GM18508 (cell line): ENCODE data around the gene PSMD1.

Source experiments
- ATAC-seq: cut with Tn5 transposase; IDR thresholded peaks from one replicate; pipeline ENCODE4 v1.9.1; 2021; ENCODE audit warnings: moderate number of reproducible peaks; ENCODE audit not compliant: insufficient read depth, unreplicated experiment

PSMD1 gene

GRCh38 chr2:231033147-231034132 lies 23.2 kb upstream of the PSMD1 start:
- ATAC-seq: no peak

GRCh38 chr2:231034291-231034882 lies 22.3 kb upstream of the PSMD1 start:
- ATAC-seq: no peak

GRCh38 chr2:231036131-231036530 lies 20.5 kb upstream of the PSMD1 start:
- ATAC-seq: no peak

DNA sequence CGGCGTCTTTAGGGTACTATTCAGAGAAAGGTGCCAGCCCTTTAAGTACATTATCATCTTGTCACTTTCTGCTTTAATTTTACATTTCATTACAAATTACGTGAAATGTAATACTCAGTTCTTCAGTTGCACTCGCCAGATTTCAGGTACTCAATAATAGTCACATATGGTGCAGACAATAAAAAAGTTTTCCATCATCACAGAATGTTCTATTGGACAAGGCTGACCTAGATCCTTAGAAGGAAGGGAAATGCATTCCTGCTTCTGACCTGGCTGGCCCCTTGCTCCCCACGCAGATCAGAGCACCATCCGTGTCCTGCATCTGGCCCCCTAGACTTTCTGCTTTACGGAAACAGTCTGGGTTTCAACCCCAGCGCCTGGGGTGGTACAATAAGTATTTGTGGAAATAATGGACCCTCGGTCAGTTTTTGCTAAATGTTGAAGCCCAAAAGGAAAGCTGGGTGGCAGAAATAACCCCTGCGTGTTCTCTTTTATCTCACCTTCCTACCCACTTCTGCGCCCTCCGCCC lies 20.0 kb upstream of the PSMD1 start:
- no peak for ATAC-seq

DNA sequence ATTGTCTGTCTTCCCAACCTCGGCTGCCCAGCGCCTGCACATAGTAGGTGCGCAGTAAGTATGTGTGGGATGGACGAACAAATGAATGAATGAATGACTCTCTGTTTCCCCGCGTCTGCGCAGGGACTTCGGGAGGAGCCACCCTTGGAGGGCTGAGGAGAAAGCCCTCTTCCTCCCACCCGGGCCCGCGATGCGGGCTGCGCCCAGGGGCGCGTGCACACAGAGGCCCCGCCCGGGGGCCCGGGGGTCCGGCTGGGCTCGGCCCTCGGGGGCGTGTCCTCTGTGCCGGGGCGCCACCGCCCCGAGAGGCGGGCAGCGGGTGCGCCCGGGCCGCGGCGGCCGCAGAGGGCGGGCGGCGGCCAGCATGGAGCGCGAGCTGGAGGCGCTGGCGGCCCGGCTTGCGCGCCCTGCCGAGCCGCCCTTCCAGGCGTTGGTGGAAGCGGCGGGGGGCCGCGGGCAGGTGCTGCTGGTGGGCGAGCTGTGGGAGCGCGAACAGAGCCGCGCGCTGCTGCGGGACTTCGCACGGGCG lies 19.4 kb upstream of the PSMD1 start, which contains the start of gene C2orf72:
TSS of gene C2orf72 (plus strand) at position 322 of the 529 bp plus-strand sequence. CDS start at position 365, 43 bp downstream.
- no peak for ATAC-seq

GRCh38 chr2:231037731-231038482 lies 18.8 kb upstream of the PSMD1 start:
- ATAC-seq: no peak

- no peak for ATAC-seq
These were observed 18.0 kb upstream of the PSMD1 start for GRCh38 chr2:231038483-231039293.

GRCh38 chr2:231039294-231039664 lies 17.4 kb upstream of the PSMD1 start:
- ATAC-seq: no peak

DNA sequence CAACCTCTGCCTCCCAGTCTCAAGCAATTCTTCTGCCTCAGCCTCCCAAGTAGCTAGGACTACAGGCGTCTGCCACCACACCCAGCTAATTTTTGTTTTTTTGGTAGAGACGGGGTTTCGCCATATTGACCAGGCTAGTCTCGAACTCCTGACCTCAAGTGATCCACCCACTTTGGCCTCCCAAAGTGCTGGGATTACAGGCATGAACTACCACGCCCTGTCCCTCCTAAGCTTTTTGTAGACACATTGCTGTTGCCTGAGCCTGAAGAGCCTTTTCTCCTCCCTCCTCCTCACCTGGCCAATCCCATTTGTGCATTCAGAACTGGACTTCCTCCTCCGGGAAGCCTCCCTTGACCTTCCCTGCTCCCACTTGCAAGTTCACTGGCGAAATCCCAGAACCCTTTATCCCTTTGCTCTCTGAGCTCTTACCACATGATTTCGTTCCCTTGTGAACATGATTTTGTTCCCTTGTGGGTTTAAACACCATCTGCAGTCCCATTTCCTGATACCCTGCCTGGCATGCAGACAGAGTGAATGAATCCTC lies 16.8 kb upstream of the PSMD1 start:
- ATAC-seq: no peak

GRCh38 chr2:231041061-231041689 lies 15.5 kb upstream of the PSMD1 start:
- ATAC-seq: no peak

GRCh38 chr2:231043796-231044195 lies 12.9 kb upstream of the PSMD1 start:
- no peak for ATAC-seq

- ATAC-seq: no peak
These were observed 9.8 kb upstream of the PSMD1 start for GRCh38 chr2:231046916-231047273.

DNA sequence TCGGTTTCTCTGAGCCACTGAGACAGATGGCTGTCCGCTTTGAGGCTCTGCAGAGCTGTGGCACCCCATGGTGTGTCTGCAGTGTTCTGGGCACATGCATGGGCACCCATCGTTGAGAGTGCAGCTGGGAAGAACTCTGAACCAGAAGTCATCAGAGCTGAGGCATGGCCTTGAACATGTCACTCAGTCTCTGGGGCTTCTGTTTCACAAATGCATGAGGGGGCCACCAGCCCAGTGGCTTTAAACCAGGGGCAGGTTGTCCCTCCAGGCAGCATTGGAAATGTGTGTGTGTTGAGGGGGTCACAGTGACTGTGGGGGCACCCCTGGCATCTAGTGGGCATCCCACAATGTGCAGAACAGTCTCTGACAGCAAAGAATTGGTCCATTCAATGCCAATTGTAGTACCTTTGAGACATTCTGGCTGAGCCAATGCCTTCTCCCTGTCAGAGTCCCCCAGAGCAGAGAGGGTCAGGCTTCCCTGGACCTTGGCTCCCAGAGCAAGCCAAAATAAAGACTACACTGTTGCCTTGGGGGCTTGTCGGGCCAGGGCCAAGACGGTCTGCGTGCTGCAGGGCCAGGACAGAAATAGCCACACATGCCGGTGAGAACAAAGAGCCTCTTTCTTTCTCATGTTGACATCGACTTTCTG lies 9.3 kb upstream of the PSMD1 start:
- no peak for ATAC-seq

DNA sequence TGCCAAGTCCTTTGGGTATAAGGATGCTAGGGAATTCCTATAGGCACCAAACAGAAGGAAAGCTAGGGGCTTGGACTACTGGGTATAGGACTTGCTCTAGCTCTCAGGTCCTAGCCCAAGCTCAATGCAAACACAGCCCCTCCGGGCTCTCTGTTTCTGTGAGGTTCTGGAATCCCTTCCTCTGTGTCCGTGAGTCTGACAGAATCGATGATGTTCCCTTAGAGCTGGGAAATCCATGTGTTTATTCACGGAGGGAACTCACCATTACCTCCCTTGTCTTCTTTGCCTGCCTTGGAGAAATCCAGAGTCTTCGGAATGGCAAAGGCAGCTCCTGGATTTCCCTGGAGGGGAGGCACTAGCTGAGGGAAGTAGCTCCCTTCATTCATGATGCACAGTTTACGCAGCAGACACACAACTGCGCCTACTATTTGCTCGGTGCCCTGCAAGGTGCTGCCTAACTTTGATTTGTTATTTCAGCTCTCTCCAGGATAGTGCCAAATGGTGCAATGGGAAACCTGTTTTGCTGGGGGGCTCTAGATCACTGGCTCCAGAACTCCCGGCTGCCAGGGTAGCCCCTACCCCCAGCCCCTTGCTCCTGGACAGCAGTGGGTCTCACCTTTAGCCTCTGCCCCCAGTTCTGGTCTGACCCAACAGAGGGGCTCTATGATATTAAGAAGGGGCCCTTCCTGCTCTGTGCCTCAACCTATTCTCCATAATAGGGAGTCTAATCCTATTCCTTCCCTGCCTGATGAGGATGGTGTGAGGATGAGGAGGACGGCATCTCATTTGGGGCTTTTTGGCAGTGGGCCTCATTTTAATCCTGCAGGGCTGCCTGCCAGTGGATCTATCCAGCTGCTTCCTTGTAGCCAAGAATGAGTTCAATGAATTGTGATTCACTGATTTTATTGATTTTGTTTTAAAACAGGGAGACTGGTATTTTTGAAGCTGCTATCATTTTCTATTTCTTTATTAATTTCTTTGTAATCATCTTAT lies 8.4 kb upstream of the PSMD1 start:
- ATAC-seq: no peak

DNA sequence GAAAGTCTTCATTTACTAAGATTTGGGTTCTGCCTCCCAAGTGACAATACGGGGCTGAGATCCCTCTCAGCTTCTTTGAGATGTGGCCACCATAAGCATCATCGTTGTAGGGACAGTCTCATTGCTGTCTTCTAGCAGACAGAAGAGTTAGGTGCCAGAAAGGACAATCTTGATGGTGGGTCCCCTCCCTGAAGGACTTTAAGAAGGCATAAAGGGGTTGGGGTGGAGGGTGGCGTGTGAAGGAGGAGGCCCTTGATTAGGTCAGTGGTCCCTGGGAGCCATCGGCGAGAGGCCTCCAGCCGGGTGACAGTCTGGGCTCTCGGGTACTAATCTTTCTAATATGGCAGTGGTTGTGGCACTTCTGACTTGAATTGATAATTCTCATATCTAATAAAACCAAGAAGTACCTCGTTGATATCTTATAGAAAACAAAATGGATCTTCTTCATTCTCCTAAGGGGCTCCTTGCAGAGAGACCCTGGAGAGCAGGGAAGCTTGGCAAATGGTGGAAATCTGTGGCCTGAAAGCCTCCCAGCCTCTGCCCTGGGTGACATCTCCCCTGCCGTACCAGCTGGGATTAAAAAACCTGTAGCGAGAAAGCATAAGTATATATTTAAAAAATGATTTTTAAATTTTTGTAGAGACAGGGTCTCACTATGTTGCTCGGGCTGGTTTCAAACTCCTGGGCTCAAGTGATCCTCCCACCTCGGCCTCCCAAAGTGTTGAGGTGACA lies 7.2 kb upstream of the PSMD1 start:
- no peak for ATAC-seq

DNA sequence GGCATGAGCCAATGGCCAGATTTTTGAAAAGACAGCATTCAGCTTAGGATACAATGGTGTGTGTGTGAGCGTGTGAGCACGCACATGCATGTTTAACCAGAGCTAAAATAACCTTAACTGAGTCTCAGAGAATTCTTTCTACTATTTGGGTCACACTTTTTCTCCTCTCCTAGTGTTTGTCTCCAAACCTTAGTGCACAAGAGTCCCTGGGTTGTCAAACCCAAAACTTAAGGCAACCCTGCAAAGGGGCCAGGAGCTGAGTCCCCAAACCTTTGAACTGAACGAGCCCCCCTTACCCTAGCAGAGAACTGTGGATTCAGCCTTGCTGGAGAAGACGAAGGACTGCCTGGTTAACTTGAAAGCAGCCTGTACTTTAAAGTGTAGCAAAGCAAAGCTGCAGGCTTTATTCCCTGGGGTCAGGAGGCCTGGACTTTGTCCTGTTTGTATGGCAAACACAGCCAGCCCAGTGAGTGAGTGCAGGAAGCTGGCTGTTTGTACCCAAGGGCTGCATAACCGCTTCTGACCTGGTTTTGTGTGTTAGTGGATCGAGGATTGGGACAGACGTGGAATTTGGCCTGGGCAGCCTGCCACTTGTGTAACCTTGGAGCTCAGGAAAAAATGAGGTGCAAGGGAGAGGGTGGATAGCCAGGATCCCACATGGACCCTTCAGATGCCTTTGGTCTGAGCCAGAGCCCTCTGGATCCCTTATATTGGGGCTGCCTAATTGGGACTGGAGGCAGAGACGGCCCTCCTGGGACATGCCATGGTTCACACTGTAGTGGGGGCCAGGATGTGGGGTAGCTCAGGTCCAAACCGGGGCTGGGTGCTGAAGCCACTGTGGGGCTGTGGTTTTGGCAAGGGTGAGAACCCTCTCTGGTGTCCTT lies 6.4 kb upstream of the PSMD1 start:
- ATAC-seq: no peak
